Measurements from ENCODE around the gene FTH1.
A peak's percentile ranks its signal among the peaks of the same experiment; 100 is the strongest.

DNA sequence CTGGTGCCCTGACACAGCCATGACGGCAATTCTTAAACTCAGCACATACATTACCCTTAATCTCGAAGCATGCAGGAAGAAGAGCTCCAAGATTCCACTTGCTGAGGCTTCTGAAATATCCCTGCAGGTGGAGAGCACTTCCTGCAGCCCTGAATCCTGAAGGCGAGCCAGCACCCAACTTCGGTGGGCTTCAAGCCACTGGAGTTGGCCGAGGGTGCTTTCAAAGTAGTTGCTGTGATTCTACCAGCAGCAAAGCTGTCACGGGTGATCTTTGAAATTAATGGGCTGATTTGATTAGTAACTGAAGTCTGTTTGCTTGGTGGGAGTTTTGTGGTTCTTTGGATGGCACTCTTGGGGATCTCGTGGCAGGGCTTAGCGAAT, 9.0 kb upstream of the FTH1 start:
- TF ChIP-seq POLR2AphosphoS5 (IDR thresholded peaks at IDR 0.05), result no peak
- TF ChIP-seq, protein P1, sequence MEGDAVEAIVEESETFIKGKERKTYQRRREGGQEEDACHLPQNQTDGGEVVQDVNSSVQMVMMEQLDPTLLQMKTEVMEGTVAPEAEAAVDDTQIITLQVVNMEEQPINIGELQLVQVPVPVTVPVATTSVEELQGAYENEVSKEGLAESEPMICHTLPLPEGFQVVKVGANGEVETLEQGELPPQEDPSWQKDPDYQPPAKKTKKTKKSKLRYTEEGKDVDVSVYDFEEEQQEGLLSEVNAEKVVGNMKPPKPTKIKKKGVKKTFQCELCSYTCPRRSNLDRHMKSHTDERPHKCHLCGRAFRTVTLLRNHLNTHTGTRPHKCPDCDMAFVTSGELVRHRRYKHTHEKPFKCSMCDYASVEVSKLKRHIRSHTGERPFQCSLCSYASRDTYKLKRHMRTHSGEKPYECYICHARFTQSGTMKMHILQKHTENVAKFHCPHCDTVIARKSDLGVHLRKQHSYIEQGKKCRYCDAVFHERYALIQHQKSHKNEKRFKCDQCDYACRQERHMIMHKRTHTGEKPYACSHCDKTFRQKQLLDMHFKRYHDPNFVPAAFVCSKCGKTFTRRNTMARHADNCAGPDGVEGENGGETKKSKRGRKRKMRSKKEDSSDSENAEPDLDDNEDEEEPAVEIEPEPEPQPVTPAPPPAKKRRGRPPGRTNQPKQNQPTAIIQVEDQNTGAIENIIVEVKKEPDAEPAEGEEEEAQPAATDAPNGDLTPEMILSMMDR (IDR thresholded peaks at IDR 0.05), result peak in 1 of 5 experiments; percentile 10

All from transverse colon (tissue), 4 donors.